EL (cell line): Measurements from ENCODE around the gene SLC25A11.
A peak's percentile ranks its signal among the peaks of the same experiment; 100 is the strongest.

Source experiments
- DNase-seq: peaks from one replicate; pipeline ENCODE4 v3.0.0-alpha.2; 2016

SLC25A11 gene, protein sequence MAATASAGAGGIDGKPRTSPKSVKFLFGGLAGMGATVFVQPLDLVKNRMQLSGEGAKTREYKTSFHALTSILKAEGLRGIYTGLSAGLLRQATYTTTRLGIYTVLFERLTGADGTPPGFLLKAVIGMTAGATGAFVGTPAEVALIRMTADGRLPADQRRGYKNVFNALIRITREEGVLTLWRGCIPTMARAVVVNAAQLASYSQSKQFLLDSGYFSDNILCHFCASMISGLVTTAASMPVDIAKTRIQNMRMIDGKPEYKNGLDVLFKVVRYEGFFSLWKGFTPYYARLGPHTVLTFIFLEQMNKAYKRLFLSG

DNA sequence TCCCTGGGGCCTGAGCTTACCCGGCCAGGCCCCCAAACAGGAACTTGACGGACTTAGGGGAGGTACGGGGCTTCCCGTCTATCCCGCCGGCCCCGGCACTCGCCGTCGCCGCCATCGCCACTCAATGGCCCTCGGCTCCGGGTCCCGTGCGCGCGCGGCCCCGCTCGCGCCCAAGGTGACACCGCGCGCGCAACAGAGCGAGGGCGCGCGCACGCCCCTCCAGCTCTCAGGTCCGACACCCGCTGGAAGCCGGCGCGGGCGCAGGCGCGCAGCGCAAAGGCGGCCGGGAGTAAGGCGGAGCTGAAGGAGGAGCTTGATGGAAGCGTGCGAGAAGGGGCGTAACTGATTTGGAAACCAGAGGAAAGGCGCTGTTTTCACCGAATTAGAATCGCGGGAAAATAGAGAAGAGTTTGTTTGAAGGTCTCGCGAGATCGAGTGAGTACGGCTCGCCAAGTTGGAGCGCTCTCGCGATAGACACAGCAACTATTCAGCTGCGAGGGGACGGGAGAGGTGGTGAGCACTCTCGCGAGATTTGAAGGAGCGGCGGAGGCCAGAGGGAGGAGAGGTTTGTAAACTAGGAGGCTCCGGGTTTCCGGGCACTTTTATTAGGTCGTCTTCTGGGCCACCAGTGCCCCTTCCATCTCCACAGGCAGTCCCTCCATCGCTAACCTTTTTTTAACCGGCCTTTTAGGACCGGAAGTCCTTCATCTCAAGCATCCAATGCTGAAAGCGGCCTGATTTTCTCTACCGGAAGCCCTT, at the start of gene SLC25A11, which contains the start of gene RNF167:
Gene SLC25A11 (minus strand): TSS at position 251 of the 759 bp plus-strand sequence. CDS start 136 bp downstream, at position 115.
Gene RNF167 (plus strand): TSS at position 473 of the 759 bp plus-strand sequence. CDS start 642 bp downstream, outside the sequence.
- DNase-seq: peak; percentile 100

DNA sequence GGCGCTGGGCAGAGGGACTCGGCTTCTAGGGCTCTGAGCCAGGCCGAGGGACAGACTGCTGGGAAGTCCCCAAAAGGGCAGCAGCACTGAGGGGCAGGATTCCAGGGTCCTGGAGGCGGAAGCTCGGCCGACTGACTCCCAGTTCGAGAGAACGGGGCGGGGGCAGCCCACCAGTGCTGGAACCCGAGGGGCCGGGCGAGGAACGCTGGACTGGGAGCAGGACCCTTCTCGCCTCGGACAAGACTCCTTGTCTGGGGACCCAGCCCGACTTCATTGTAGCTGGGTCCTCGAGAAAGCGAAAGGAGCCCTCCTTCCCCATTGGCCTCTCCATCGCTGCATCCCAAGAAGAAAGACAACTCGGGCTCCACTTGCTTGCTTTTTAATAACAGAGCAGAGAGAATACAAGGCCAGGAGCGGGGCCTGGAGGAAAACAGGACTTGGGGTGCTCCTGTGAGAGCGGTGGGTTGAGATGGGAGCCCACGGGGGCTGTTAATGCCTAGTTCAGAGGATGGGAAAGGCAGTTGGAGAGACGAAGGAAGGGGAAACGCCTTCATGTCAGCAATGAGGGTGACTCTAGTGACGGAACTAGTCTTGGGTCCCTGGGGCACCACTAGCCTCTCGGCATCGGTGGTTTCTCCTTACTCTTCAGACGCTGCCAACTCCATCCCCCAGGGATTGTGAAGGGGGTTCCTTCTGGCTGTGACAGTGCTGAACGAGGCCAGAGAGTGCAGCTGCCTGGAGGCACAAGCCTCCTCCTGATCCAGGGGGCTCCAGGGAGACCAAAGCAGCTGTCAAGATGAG, 48.1 kb upstream of the SLC25A11 start:
- no peak for DNase-seq

DNA sequence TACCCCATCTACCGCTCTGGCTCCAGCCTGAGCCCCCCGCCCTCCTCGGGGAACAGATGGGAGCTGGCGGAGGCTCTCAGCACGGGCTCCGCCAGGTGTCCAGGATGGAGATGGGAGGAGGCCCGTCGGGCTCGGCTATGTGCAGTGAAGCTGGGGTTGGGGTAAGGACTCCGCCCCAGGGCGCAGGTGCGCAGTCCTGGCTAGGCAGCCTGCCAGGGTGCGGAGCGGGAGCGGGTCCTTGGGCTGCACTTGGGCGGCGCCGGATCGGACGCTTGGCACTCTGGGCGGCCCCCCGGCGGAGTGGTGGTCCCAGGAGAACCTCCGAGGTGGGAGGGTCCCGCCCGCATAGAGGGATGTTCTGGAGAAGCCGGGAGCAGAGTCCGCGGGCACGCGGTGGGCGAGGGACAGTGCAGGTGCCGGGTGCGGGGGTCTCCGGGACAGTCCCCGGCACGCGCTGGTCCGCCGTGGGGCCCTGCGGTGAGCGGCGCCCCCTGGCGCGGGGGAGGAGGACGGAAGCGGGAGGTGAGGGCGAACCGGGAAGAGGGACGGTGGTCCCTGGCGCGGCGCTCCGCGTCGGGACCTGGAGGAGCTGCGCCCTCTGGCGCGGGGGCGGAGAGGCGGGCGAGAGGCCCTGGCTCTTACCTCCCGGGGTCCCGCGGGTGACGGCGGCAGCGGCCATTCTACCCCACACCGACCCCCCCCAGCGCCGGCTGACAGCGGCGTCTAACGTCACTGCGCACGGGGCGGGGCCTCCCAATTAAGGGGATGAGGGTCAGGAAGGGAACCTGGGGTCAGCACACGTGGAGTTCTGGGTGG, 47.3 kb upstream of the SLC25A11 start, which contains the start of gene CAMTA2:
Gene CAMTA2 (minus strand): TSS at position 725 of the 816 bp plus-strand sequence. CDS start 1,453 bp downstream, outside the sequence.
- DNase-seq: peak; percentile 82

DNA sequence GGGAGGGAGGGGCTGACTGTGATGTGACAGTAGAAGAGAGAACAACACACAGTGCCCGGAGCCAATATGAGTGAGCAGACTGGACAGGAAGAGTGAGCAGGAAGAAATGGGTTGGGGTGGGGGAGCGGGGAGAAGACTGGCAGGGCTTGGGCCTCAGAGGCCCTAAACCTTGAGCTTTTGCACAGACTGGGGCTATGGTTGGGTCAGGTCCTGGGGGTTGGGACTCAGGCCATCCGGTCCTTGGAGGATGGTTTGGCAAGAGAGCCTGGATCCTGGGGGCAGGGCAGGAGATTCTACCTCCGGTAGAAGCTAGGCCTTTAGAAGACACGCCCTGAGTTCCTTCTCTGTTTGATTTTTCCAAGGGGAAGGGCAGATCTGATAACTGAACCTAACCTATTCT, 46.6 kb upstream of the SLC25A11 start:
- DNase-seq: peak; percentile 40

DNA sequence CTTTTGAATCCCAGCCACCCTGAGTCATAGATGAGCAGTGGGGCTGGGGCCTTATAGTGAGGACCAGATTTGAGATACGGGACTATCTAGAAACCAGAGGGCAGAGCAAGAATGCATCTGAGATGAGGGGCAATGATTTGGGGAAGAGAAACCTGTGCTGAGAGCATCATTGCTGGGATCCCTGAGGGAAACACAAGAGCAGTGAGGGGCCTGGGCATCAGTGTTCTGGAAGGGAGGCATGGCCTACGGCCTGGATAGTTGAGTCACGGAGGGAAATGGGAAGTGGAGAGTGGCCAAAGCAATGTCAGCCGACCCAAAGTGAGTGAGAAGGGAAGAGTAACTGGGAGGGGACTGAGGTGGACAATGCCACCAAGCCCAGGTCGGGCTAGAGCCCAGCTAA, 42.5 kb upstream of the SLC25A11 start:
- DNase-seq: no peak

DNA sequence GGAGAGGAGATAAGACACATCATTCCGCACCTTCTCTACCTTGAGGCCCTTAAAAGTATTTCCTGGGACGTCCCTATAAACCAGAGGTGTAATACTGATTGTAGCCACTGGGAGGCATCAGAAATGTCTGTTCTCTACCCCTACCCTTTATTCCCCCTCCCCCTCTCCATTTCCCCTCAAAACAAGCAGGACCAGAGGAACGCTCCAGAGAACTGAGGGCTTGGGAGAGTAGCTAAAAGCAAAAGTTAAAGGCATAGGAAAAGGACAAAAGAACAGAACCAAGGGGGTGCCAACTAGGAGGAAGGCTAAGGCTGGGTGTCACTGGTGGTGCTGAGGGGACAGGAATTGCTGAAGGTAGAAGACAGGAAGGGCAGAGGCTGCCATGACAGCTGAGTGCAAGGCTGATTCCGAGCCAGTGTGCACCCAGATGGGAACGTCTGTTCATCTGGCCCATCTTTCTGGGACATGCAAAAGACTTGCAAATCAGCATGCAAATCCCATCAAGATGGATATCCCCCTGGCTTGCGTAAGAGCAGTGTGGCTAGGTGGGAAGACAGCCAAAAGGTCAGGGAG, 40.9 kb upstream of the SLC25A11 start:
- DNase-seq: peak; percentile 51

DNA sequence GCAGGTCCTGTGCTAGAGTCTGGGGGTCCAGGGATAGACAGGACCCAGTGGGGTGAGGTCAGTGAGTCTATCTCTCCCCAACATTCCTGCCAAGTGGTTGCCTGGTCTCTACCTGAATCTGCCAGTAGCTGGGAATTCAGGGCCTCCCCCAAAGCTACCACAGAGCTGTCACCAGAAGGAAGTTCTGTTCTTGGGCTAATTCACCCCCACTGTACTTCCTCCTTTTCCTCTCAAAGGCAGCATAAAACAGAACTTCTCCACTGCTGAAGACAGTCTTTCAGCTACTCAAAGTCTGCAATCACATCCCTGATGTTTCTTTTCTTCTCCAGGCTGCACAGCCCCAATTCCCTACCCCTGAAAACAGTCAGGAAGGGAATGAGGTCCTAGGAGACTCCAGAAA, 38.9 kb upstream of the SLC25A11 start:
- DNase-seq: no peak

DNA sequence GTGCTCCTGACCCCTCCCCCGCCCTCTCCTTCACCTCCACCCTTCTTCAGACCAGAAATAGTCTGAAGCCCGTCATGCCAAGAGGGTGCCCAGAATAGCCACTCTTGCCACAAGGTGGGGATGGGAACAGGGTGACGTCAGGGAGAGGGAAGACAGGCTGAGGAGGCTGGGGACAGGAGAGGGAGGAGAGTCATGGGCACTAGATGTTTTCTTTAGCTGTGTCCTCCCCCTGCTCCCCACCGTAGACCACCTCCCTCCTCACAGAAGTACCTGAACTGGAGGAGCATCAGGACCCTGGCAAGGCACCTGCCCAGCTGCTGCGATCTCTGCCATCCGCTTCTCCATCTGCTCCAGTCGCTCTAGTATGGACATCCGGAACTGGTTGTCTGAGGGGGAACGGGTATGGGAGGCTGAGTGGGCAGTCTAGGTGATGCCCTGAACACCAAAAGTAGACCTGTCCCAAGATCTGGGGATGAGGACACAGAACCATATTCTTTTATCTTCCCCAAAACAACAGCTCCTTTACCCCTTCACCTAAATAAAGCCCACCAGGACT, 34.3 kb upstream of the SLC25A11 start:
- DNase-seq: no peak

DNA sequence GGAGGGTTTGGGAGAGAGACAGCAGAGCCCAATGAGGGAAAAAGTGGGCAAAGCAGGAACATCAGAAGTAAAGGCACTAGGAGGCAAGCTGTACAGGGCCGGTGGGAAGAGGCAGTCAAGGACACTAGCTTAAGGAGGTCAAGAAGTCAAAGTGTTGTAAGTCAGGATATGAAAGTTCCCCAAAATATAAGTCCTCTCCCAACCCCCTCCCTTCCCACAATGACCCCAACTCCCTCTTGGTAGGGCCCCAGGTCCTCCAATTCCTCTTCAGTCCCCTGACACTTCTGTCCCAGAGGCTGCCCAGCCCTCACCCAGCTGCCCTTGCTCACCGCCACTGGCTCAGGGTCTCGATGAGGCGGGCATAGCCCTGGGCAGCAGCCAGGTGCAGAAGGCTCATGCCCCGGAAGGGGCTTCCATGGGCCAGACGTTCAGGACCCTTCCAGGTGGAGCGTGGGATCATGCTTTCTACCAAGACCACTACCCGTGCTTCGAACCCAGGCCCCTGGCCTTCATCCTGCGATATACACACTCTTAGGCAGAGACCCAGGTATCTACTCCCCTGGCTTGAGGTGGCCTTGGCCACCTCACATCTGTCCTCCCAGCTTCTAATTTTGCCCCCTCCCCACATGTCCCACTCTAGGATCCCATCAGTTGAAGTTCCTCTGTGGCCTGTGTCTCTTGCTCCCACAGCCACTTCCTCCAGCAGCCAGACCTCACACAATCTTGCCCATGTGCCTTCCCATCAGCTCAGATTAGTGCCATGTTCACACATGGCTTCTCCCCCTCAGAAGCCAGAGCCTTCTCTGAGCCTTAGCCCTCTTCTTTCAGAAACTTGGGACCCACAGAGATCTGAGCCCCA, 33.6 kb upstream of the SLC25A11 start:
- DNase-seq: no peak

DNA sequence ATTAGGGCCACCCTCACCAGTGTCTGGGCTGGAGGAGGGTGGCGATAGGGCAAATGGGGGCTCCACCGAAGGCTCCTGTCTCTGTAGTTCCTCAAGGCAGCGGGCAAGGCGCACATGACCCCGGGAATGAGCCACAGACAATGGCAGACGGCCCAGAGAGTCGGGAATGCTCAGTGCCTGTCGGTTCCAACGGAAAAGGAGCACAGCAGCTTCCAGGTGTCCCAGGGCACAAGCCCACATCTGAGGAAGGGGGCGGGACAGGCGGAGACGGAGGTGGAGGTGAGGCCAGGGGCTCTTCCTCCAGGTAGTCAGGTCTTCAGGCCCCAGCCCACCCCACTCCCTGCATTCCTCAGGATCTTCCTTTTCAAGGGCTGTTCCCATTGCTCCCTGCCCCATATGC, 32.9 kb upstream of the SLC25A11 start:
- DNase-seq: no peak

DNA sequence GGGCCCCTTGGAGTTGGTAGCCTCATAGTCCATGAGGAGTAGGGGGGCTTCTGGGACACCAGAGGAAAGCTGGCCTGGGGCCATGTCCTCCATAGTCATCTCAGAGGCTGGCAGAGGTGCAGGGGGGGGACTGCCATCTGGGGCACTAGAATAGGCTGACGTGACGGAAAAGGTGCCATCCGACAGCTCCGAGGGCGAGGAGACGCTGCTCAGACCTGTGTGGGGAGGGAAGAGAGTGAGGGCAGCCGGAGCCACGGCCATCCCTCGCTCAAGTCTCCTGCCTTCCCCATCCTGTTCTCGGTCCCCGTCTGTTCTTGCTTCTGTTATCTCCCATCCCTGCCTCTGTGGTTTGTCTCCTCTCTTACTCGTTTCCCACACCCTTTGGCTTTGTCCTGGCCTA, 32.5 kb upstream of the SLC25A11 start:
- DNase-seq: no peak

DNA sequence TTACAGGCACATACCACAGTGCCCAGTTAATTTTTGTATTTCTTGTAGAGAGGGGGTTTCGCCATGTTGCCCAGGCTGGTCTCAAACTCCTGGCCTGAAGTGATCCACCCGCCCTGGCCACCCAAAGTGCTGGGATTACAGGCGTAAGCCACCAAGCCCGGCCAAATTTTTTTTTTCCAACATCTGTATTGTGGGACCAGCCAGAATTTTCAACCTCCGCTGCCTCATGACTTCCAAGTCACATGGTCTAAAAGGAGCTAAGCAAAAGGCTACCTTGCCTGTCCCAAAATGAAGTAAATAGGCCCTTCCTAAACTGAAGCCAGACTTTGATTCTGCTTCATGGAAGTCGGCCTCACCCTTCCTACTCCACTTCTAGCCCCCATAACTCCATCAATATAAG, 32.0 kb upstream of the SLC25A11 start:
- no peak for DNase-seq

DNA sequence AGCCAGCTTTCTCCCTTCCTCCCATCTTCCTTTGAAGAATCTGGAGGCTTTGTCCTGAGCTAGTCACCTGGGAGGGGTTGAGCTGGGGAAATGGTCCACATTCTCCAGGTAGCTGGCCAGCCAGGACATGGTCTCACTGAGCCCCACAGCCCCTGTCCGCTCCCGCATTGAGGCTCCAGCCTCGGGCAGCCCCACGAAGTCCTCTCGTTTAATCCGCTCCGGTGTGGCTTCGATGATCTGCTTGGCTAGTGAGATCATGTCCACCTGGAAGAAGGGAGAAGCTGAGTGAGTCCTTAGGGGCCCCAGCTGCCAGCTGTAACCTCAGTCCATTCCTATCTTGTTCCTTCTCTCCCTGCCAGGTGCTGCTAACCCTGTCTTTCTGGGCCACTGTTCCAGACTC, 30.4 kb upstream of the SLC25A11 start:
- DNase-seq: no peak

DNA sequence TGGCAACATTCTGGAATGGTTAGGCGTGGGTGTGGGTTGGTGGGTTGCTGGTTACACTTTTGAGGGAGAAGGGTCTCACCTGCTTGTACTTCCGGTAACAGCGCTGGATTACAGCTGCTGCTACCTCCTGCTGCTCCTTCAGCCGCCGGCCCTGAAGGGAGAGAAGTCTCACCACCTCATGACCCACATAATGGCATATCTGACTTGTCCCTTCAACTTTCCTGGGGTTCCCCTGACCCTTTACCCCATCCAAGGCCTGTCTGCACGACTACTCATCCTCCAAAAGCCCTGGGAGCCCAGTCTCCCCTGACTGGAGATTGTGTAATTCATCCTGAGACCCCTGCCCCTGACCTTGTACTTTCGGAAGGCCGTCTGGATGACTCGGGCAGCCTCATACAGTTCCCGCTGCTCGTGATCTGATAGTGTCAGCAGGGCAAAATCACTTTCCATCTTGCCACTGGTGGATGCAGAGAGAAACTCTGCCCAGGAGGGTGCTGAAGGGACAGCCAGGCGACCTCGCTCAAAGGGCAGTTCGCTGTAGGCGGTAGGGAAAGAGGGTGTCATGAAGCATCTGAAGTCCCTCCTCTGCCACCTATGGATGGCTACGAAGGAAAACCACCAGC, 29.8 kb upstream of the SLC25A11 start:
- peak; percentile 41 for DNase-seq

DNA sequence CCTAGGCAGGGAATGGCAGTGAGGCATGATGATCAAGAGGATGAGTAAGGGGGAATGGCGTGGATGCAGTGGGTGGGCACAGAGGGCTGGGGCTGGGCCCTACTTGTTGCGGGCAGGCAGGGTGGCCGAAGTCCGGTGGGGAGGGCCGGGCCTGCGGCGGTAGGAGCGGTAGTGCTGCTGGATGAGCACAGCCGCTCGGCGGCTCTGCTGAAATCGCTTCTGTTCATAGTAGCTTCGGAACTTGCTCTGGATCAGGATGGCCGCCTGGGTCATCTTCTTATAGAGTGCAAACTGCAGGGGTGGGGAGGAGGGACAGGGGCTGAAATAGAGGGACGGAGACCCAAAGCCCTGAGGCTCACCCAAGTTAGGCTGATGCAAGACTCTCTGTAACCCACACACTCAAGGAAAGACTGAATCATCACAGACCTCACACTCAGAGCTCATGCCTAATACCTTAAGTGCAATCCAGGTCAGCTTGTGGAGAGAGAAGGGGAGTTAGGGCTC, 29.3 kb upstream of the SLC25A11 start:
- DNase-seq: peak; percentile 93

DNA sequence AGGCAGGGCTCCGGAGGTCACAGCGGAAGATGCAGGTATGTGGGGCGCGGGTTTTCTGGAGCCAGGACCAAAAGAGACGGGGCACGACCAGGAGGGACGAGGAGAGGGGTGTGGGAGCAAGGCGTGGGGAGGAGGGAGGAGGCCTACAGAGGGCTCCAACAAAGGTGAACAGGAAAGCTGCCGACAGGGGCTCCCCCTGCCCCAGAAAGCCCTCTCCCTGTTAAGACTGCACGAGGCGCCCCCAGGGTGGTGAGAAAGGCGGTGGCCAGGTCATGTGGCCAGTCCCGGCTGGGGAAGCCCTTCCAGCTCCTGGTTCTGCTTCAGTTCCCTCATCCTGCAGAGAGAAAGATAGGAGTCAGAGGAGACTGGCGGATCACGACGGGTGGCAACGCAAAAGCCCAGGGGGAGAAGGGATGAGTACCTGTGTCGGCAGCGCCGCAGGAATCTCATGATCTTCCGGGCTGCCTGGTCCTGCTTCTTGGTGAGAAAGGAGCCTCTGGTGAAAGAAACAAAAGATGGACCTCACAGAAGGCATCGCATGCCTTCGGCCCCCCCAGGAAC, 28.7 kb upstream of the SLC25A11 start:
- no peak for DNase-seq

DNA sequence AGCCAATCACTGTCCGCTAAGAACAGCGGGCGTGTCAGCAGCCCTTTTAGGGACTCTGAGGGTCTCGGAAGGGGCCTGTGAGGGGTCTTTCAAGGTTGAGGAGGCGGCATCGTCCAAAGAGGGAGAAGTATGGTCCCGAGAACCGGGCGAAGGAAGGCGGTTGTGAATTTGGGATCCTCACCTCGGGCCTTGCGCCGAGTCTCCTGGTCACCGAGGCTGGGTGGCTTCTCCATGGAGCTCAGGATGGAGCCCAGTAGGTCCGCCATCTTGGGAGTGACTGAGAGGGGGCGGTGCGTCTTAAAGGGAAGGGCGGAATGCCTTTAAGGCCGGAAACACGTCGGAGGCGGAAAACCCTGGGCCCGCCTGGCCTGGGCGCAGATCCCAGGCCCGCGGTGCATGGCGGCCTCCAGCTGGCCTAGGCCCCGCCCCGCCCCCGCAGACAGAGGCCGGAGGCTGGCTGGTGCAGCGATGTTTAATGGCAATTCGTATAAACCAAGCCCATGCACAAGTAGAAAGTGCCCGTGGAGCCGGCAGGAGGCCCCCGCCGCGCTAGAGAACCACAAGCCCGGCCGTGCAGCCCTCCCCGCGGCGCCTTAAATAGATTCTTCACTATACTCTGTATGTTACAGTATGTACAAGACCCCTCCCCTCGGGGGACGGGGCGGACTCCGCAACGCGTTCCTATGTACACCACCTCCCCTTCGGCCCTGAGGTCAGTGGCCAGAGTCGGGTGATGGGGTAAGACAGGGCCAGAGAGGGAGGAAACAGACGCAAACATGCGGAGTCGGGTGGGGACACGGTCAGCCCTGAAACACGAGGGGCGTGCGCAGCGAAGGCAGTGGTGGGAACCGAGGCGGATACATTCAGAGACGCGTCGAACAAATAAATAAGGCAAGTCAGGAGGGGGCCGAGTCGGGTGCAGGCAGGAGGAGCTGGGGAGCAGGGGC, 28.0 kb upstream of the SLC25A11 start, which contains the start of gene SPAG7:
Gene SPAG7 (minus strand): TSS at position 279 of the 947 bp plus-strand sequence. CDS start 13 bp downstream, at position 266.
- DNase-seq: peak; percentile 96
